GM15510 (cell line): Measurements from ENCODE around the gene SPRY1.

ENCODE experiments used
- POLR2A ChIP-seq: IDR thresholded peaks from 3 replicates; pipeline ENCODE4 v1.6.1; 2011; ENCODE audit warnings: borderline replicate concordance; ENCODE audit not compliant: insufficient read length; ENCODE audit errors: extremely low read depth

Gene SPRY1

DNA sequence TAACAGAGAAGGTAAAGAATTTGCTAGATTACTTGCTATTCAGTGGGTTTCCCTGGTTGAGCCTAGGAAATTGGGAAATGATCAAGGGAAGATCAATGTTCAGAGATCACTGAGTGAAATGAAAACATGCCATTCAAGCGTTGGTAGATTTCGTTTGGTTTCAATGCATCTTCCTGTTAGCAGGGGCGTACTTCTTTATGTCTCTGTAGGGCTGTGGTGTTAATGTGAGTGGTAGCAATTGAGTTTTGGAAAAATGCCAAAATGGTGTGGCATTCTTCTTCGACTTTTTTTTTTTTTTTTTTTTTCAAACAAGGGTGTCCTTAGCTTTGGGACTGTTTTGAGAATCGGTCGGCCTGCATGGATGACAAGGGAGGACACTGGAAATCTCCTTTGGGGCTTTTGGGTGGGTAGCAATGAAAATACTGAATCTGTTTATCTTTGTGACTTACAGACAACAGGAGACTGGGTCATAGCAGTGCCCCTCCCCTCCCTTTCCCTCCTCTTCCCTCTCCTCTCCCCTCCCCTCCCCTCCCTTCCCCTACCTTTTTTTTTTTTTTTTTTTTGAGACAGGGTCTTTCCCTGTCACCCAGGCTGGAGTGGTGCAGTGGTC, 50.4 kb downstream of the SPRY1 start:
- TF ChIP-seq POLR2A: no peak

DNA sequence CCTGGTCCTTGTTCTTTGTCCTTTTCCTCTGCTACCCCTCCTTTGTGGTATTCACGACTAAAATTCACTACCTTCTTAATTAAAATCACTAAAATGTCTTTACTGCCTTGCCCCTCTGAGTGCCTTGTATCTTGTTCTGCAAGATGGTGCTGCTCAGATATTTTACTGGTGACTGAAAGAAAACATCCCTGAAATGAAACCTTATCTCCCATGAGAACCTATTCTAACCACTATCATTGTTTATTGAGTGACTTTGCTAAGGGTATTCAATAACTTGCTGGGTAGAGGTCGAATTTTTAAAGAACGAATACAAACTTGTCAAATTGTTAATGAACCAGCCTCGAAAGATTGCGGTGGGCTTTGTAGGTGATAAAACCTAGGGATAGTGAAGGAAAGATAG, 52.8 kb downstream of the SPRY1 start:
- TF ChIP-seq POLR2A: no peak

DNA sequence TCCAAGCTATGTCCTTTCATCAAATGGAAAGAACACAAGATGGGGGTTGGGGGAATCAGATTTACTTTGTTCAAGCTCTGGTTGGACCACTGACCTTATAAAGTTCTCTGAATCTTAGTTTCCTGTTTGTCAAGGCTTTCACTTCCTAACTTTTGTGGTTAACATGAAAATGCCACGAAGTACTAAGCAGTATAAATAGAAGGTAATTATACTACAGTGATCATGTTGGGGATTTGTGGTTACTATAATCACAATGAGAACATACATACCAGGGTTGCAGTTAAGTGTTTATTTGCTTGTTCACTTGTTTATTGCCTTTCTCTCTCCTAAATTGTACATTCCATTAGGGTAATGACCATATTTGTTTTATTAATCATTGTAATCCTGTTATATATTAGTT, 53.2 kb downstream of the SPRY1 start:
- TF ChIP-seq POLR2A: no peak

DNA sequence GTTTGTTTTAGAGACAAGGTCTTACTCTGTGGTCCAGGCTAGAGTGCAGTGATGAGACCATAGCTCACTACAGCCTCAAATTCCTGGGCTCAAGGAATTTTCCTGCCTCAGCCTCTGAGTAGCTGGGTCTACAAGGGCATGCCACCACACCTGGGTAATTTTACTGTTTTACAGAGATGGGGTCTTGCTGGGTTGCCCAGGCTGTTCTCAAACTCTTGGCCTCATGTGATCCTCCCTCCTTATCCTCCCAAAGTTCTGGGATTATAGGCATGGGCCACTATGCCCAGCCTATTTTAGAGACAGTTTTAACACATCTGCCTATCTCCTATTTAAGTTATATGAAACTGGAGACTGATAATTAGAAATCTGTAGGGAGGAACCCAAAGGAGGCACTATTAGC, 53.8 kb downstream of the SPRY1 start:
- no peak for TF ChIP-seq POLR2A

DNA sequence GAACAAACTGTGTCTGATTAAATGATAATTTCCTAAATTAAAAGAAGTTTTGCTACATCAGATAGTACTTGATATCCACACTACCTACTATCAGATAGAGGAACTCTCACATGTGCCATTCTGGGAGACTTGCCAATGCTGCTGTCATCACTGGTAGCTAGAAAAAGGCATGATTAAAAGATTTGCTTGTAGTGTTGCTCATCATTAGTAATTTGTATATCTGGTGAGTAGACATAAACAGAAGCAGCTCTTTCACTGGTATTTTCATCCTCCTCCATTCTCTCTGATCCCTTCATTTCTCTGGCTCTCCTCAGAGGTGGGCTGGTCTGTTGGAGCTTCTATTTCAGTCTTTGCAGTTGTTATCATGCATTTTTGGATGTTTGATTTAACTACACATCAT, 56.0 kb downstream of the SPRY1 start:
- TF ChIP-seq POLR2A: no peak

DNA sequence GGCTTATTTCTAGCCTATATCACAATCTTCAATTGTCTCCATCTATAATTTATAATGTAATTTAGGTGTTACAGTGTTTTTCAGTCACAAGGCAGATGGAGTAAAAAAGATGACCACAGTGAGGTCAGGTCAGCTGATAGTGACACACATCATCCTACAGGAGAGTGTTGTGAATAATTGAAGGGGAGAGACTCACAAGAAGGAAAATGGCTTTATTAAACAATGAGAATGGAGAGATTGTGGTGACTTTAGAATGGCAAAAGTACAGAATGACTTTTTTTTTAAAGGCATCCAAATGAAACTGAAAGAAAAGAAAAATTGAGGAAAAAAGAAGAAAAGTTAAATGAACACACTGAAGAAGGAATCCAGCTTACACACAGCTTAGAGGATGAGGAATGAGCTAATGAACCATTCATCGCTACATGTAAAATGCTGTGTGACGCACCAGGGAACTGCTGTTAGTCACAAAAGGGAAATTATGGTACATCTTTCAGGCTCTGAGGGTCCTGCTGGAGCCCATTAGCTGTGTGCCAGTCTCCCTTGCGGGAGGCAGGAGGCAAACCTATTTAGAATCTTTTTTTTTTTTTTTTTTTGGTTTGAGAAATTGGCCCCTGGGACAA, 56.6 kb downstream of the SPRY1 start:
- TF ChIP-seq POLR2A: no peak
